ENCODE measurements around the gene SLC35E1.

- no peak for TF ChIP-seq POLR2A (IDR thresholded peaks at IDR 0.05)
- no peak for TF ChIP-seq CTCF (IDR thresholded peaks at IDR 0.05)
- no peak for TF ChIP-seq EP300 (IDR thresholded peaks at IDR 0.05)
These were observed 48.4 kb upstream of the SLC35E1 start for GRCh38 chr19:16620584-16620983.
